ENCODE measurements around the gene HELZ.
"Not testable (repeated sequence)": the region's sequence is repeated elsewhere in the genome, so short reads cannot be mapped to it uniquely, and the experiment has no call there.

HELZ gene

GRCh38 chr17:67050066-67050465 is 194.9 kb downstream of the HELZ start:
- DNase-seq (ENCODE audit: low read depth) = no peak

- no peak for DNase-seq (ENCODE audit: low read depth)
These were observed 195.8 kb downstream of the HELZ start for GRCh38 chr17:67049025-67049739.

- DNase-seq (ENCODE audit: low read depth) = no peak
These were observed 197.6 kb downstream of the HELZ start for GRCh38 chr17:67047382-67047781.

- DNase-seq (ENCODE audit: low read depth) = no peak
These were observed 198.6 kb downstream of the HELZ start for GRCh38 chr17:67046398-67046797.

GRCh38 chr17:67044940-67045339 is 200.1 kb downstream of the HELZ start:
- no peak for DNase-seq (ENCODE audit: low read depth)

- no peak for DNase-seq (ENCODE audit: low read depth)
These were observed 200.8 kb downstream of the HELZ start, which contains the start of gene CACNG1 for GRCh38 chr17:67044016-67044772. Gene CACNG1 (plus strand): TSS chr17:67044554. CDS start chr17:67044661, 107 bp downstream.

GRCh38 chr17:67043283-67043682 is 201.7 kb downstream of the HELZ start:
- no peak for DNase-seq (ENCODE audit: low read depth)

GRCh38 chr17:67041941-67042899 is 202.8 kb downstream of the HELZ start:
- DNase-seq (ENCODE audit: low read depth) = no peak

GRCh38 chr17:67041531-67041930 is 203.5 kb downstream of the HELZ start:
- no peak for DNase-seq (ENCODE audit: low read depth)

- DNase-seq (ENCODE audit: low read depth) = not testable (repeated sequence)
These were observed 203.9 kb downstream of the HELZ start for GRCh38 chr17:67041119-67041518.

- no peak for DNase-seq (ENCODE audit: low read depth)
These were observed 204.3 kb downstream of the HELZ start for GRCh38 chr17:67040652-67041051.

- no peak for DNase-seq (ENCODE audit: low read depth)
These were observed 206.1 kb downstream of the HELZ start for GRCh38 chr17:67038861-67039365.

- no peak for DNase-seq (ENCODE audit: low read depth)
These were observed 209.6 kb downstream of the HELZ start for GRCh38 chr17:67035131-67036083.

- no peak for DNase-seq (ENCODE audit: low read depth)
These were observed 211.4 kb downstream of the HELZ start for GRCh38 chr17:67033613-67034012.

- no peak for DNase-seq (ENCODE audit: low read depth)
These were observed 212.0 kb downstream of the HELZ start for GRCh38 chr17:67032985-67033384.

- DNase-seq (ENCODE audit: low read depth) = no peak
These were observed 212.6 kb downstream of the HELZ start for GRCh38 chr17:67032382-67032781.

GRCh38 chr17:67030641-67031040 is 214.4 kb downstream of the HELZ start:
- no peak for DNase-seq (ENCODE audit: low read depth)

- DNase-seq (ENCODE audit: low read depth) = no peak
These were observed 217.9 kb downstream of the HELZ start for GRCh38 chr17:67027031-67027628.

GRCh38 chr17:67026341-67026740 is 218.7 kb downstream of the HELZ start:
- DNase-seq (ENCODE audit: low read depth) = no peak

GRCh38 chr17:67025216-67025792 is 219.7 kb downstream of the HELZ start:
- DNase-seq (ENCODE audit: low read depth) = no peak

Data from HS-27A (cell line).